GM23338 (cell line): Measurements from ENCODE around the gene CYP46A1. TPM values are rescaled to one million over a fixed set of nuclear protein-coding genes. Genes with fewer than 3 reads are reported as not detected.

ENCODE experiments used
- ATAC-seq: fragments of 200-7000 bp; cut with Tn5 transposase; 3 replicates; pipeline ENCODE4 v1.9.1; 2020
- DNase-seq: peaks from one replicate; pipeline ENCODE4 v3.0.0-alpha.2; 2015; ENCODE audit warnings: low spot score
- H2AFZ ChIP-seq: fragments of 200-600 bp; sonication (generic); 2 replicates; pipeline ENCODE4 v1.8.0; 2016; ENCODE audit warnings: antibody characterized with exemption, mild to moderate bottlenecking, moderate library complexity
- H3F3A ChIP-seq: fragments of 200-600 bp; sonication (generic); replicated peaks from 2 replicates; pipeline ENCODE4 v1.8.0; 2017; ENCODE audit warnings: antibody characterized with exemption, mixed run types, low read depth
- H3K27ac ChIP-seq: fragments of 200-600 bp; sonication (generic); 2 replicates; pipeline ENCODE4 v1.6.1; 2016; ENCODE audit warnings: low read depth
- H3K27me3 ChIP-seq: fragments of 200-600 bp; sonication (generic); 2 replicates; pipeline ENCODE4 v1.8.0; 2016; ENCODE audit warnings: mild to moderate bottlenecking, mixed run types, moderate library complexity; ENCODE audit not compliant: insufficient read depth
- H3K36me3 ChIP-seq: fragments of 200-600 bp; sonication (generic); 2 replicates; pipeline ENCODE4 v1.8.0; 2016; ENCODE audit warnings: mild to moderate bottlenecking; ENCODE audit not compliant: insufficient read depth
- H3K4me1 ChIP-seq: fragments of 200-600 bp; sonication (generic); 2 replicates; pipeline ENCODE4 v1.8.0; 2016; ENCODE audit warnings: mild to moderate bottlenecking, moderate library complexity; ENCODE audit not compliant: insufficient read depth
- H3K4me2 ChIP-seq: fragments of 200-600 bp; sonication (generic); 2 replicates; pipeline ENCODE4 v1.7.1; 2017; ENCODE audit warnings: mixed run types
- H3K4me3 ChIP-seq: fragments of 200-600 bp; sonication (generic); 2 replicates; pipeline ENCODE4 v1.6.1; 2016; ENCODE audit warnings: mixed run types
- H3K79me2 ChIP-seq: fragments of 200-600 bp; sonication (generic); replicated peaks from 2 replicates; pipeline ENCODE4 v1.8.0; 2017; ENCODE audit warnings: mild to moderate bottlenecking; ENCODE audit not compliant: insufficient read depth
- H3K9me2 ChIP-seq: fragments of 200-600 bp; sonication (generic); 2 replicates; pipeline ENCODE4 v1.8.0; 2017; ENCODE audit not compliant: insufficient read depth
- H4K20me1 ChIP-seq: fragments of 200-600 bp; sonication (generic); replicated peaks from 2 replicates; pipeline ENCODE4 v1.8.0; 2017; ENCODE audit warnings: mild to moderate bottlenecking; ENCODE audit not compliant: insufficient read depth
- H3K27ac Mint-ChIP-seq: 2 replicates; pipeline ENCODE4 v1.8.0; 2020; ENCODE audit warnings: inconsistent platforms, mild to moderate bottlenecking, moderate library complexity, mixed read lengths
- H3K27me3 Mint-ChIP-seq: 3 replicates; pipeline ENCODE4 v1.8.0; 2022; ENCODE audit warnings: low read depth, mild to moderate bottlenecking, moderate library complexity, mixed read lengths, inconsistent platforms; ENCODE audit not compliant: insufficient read depth, poor library complexity
- H3K36me3 Mint-ChIP-seq: 3 replicates; pipeline ENCODE4 v1.8.0; 2021; ENCODE audit warnings: low read depth, mild to moderate bottlenecking, inconsistent platforms, moderate library complexity, mixed read lengths
- H3K4me1 Mint-ChIP-seq: 3 replicates; pipeline ENCODE4 v1.8.0; 2020; ENCODE audit warnings: mild to moderate bottlenecking, inconsistent platforms, mixed read lengths
- H3K4me3 Mint-ChIP-seq: 3 replicates; pipeline ENCODE4 v1.8.0; 2021; ENCODE audit warnings: moderate library complexity, mild to moderate bottlenecking, inconsistent platforms, mixed read lengths
- H3K9me3 Mint-ChIP-seq: 3 replicates; pipeline ENCODE4 v1.8.0; 2020; ENCODE audit warnings: moderate library complexity, mild to moderate bottlenecking, inconsistent platforms, mixed read lengths
- CREB1 ChIP-seq: fragments of 250-450 bp; sonication (Bioruptor Pico); IDR thresholded peaks from 2 replicates; pipeline ENCODE4 v1.5.0; 2020; ENCODE audit warnings: low read depth, mild to moderate bottlenecking, moderate library complexity
- EZH2 ChIP-seq: fragments of 200-600 bp; sonication (generic); IDR thresholded peaks from one replicate; pipeline ENCODE4 v1.8.0; 2017; ENCODE audit warnings: antibody characterized with exemption, mild to moderate bottlenecking, low read depth; ENCODE audit not compliant: unreplicated experiment
- EZH2phosphoT487 ChIP-seq: fragments of 200-600 bp; sonication (generic); IDR thresholded peaks from one replicate; pipeline ENCODE4 v1.8.1; 2018; ENCODE audit warnings: antibody characterized with exemption; ENCODE audit not compliant: unreplicated experiment
- JUNB ChIP-seq: IDR thresholded peaks from one replicate; pipeline ENCODE4 v1.6.1; 2016; ENCODE audit warnings: antibody characterized with exemption; ENCODE audit not compliant: unreplicated experiment
- NANOG ChIP-seq: IDR thresholded peaks from 2 replicates; pipeline ENCODE4 v1.6.1; 2016; ENCODE audit warnings: antibody characterized with exemption, borderline replicate concordance
- POLR2AphosphoS5 ChIP-seq: IDR thresholded peaks from 2 replicates; pipeline ENCODE4 v1.6.1; 2016; ENCODE audit warnings: antibody characterized with exemption, low read depth
- STAT1 ChIP-seq: IDR thresholded peaks from one replicate; pipeline ENCODE4 v1.6.1; 2016; ENCODE audit warnings: antibody characterized with exemption; ENCODE audit not compliant: unreplicated experiment
- ZNF114 ChIP-seq: fragments of 250-450 bp; sonication (Bioruptor Pico); IDR thresholded peaks from 2 replicates; pipeline ENCODE4 v1.5.0; 2020; ENCODE audit warnings: mild to moderate bottlenecking, moderate library complexity
- ZNF331 ChIP-seq: fragments of 250-450 bp; sonication (Bioruptor Pico); IDR thresholded peaks from 2 replicates; pipeline ENCODE4 v1.5.0; 2020; ENCODE audit warnings: low read depth, mild to moderate bottlenecking, moderate library complexity
- polyA plus RNA-seq: library from polyadenylated mRNA; unstranded; fragments of >200 nt; fragmentation: Nextera tagmentation; extraction: Ambion mirVana; gene quantifications from 2 replicates; pipeline ENCODE4 v1.2.1, GENCODE V29; 2016
- total RNA-seq: library from RNA; depleted of rRNA; stranded (reverse); fragments of >200 nt; shearing (Covaris generic); gene quantifications from 2 replicates; pipeline ENCODE4 v1.2.3, GENCODE V29; 2014
- TF ChIP-seq, protein P1 (sequence below): IDR thresholded peaks from 2 replicates; pipeline ENCODE4 v1.6.1; 2016; ENCODE audit warnings: antibody characterized with exemption
- TF ChIP-seq, protein P2 (sequence below): IDR thresholded peaks from one replicate; pipeline ENCODE4 v1.6.1; 2018; ENCODE audit warnings: antibody characterized with exemption; ENCODE audit not compliant: unreplicated experiment
- TF ChIP-seq, protein P3 (sequence below): fragments of 250-450 bp; sonication (Bioruptor Pico); IDR thresholded peaks from 2 replicates; pipeline ENCODE4 v1.5.0; 2020; ENCODE audit warnings: mild to moderate bottlenecking, moderate library complexity
- TF ChIP-seq, protein P4 (sequence below), 2 experiments: fragments of 200-600 bp in 1 of 2; sonication (generic) in 1 of 2; conservative IDR thresholded peaks; 2 replicates each; pipeline versions ENCODE4 v1.5.1 to v1.6.1; 2016 to 2017; ENCODE audit warnings: antibody characterized with exemption in 2 of 2, low read depth in 2 of 2, mild to moderate bottlenecking in 2 of 2, moderate library complexity in 1 of 2

CYP46A1 gene
- total and polyA plus RNA-seq, 2 experiments from 2014 or later = 0.59 to 0.66 TPM

DNA sequence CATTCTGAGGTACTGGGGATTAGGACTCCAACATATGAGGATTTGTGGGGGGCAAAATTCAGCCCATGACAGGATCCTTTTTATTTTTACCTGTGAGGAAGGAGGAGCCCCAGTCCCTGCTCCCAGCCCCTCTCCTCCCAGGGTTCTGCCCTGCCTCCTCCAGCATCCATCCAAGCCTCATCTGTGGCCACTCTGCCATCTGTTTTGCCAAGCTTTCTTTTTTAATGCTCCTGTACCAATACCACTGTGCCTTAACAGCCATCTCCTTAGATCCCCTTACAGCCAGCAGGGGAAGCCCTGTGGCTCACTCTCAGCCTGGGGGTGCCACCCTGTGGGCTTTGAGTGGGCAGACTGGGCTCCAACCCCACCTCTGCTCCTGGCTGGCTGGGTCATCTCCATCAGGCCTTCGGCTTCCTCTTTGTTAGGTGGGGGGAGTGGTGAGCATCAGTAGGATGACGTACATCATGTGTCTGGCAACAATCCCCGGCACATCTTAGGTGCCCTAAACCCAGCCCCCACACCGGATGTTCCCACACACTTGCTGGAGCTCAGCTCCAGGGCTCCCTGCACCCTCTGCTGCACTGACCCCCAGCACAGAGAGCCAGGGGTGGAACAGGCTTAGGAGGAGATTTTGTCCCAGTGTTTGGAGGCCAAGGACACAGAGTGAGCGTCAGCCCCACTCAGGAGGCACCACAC is 40.2 kb downstream of the CYP46A1 start:
- Mint-ChIP-seq H3K4me3 (no peak overlapping the region), H3K9me3 (no peaks in the 10 kb centered on the region), H3K36me3 (no peaks in the 10 kb centered on the region), H3K4me1 (peaks cover 2% of the 10 kb centered on the region; the same call in 1 of the 3 replicates), H3K27me3 (peaks cover 14% of the 10 kb centered on the region), H3K27ac (no peak overlapping the region)
- Histone ChIP-seq H3K27ac (no peak overlapping the region), H2AFZ (no peak overlapping the region), H3F3A (no peaks in the 10 kb centered on the region), H3K4me1 (no peaks in the 10 kb centered on the region), H3K4me3 (no peak overlapping the region), H3K79me2 (no peaks in the 10 kb centered on the region), H4K20me1 (no peaks in the 10 kb centered on the region), H3K4me2 (no peak overlapping the region), H3K27me3 (no peaks in the 10 kb centered on the region), H3K36me3 (no peaks in the 10 kb centered on the region), H3K9me2 (no peaks in the 10 kb centered on the region)
- ATAC-seq (no peak), DNase-seq (no peak)
- TF ChIP-seq, protein P1, sequence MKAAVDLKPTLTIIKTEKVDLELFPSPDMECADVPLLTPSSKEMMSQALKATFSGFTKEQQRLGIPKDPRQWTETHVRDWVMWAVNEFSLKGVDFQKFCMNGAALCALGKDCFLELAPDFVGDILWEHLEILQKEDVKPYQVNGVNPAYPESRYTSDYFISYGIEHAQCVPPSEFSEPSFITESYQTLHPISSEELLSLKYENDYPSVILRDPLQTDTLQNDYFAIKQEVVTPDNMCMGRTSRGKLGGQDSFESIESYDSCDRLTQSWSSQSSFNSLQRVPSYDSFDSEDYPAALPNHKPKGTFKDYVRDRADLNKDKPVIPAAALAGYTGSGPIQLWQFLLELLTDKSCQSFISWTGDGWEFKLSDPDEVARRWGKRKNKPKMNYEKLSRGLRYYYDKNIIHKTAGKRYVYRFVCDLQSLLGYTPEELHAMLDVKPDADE = no peak
- TF ChIP-seq STAT1 (no peak), POLR2AphosphoS5 (no peak), EZH2phosphoT487 (no peak), NANOG (no peak), JUNB (no peak), EZH2 (no peak), CREB1 (CRISPR knock-in tag) (no peak), ZNF331 (CRISPR knock-in tag) (no peak), ZNF114 (CRISPR knock-in tag) (no peak)
- TF ChIP-seq, protein P2, sequence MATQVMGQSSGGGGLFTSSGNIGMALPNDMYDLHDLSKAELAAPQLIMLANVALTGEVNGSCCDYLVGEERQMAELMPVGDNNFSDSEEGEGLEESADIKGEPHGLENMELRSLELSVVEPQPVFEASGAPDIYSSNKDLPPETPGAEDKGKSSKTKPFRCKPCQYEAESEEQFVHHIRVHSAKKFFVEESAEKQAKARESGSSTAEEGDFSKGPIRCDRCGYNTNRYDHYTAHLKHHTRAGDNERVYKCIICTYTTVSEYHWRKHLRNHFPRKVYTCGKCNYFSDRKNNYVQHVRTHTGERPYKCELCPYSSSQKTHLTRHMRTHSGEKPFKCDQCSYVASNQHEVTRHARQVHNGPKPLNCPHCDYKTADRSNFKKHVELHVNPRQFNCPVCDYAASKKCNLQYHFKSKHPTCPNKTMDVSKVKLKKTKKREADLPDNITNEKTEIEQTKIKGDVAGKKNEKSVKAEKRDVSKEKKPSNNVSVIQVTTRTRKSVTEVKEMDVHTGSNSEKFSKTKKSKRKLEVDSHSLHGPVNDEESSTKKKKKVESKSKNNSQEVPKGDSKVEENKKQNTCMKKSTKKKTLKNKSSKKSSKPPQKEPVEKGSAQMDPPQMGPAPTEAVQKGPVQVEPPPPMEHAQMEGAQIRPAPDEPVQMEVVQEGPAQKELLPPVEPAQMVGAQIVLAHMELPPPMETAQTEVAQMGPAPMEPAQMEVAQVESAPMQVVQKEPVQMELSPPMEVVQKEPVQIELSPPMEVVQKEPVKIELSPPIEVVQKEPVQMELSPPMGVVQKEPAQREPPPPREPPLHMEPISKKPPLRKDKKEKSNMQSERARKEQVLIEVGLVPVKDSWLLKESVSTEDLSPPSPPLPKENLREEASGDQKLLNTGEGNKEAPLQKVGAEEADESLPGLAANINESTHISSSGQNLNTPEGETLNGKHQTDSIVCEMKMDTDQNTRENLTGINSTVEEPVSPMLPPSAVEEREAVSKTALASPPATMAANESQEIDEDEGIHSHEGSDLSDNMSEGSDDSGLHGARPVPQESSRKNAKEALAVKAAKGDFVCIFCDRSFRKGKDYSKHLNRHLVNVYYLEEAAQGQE = no peak
- TF ChIP-seq, protein P3, sequence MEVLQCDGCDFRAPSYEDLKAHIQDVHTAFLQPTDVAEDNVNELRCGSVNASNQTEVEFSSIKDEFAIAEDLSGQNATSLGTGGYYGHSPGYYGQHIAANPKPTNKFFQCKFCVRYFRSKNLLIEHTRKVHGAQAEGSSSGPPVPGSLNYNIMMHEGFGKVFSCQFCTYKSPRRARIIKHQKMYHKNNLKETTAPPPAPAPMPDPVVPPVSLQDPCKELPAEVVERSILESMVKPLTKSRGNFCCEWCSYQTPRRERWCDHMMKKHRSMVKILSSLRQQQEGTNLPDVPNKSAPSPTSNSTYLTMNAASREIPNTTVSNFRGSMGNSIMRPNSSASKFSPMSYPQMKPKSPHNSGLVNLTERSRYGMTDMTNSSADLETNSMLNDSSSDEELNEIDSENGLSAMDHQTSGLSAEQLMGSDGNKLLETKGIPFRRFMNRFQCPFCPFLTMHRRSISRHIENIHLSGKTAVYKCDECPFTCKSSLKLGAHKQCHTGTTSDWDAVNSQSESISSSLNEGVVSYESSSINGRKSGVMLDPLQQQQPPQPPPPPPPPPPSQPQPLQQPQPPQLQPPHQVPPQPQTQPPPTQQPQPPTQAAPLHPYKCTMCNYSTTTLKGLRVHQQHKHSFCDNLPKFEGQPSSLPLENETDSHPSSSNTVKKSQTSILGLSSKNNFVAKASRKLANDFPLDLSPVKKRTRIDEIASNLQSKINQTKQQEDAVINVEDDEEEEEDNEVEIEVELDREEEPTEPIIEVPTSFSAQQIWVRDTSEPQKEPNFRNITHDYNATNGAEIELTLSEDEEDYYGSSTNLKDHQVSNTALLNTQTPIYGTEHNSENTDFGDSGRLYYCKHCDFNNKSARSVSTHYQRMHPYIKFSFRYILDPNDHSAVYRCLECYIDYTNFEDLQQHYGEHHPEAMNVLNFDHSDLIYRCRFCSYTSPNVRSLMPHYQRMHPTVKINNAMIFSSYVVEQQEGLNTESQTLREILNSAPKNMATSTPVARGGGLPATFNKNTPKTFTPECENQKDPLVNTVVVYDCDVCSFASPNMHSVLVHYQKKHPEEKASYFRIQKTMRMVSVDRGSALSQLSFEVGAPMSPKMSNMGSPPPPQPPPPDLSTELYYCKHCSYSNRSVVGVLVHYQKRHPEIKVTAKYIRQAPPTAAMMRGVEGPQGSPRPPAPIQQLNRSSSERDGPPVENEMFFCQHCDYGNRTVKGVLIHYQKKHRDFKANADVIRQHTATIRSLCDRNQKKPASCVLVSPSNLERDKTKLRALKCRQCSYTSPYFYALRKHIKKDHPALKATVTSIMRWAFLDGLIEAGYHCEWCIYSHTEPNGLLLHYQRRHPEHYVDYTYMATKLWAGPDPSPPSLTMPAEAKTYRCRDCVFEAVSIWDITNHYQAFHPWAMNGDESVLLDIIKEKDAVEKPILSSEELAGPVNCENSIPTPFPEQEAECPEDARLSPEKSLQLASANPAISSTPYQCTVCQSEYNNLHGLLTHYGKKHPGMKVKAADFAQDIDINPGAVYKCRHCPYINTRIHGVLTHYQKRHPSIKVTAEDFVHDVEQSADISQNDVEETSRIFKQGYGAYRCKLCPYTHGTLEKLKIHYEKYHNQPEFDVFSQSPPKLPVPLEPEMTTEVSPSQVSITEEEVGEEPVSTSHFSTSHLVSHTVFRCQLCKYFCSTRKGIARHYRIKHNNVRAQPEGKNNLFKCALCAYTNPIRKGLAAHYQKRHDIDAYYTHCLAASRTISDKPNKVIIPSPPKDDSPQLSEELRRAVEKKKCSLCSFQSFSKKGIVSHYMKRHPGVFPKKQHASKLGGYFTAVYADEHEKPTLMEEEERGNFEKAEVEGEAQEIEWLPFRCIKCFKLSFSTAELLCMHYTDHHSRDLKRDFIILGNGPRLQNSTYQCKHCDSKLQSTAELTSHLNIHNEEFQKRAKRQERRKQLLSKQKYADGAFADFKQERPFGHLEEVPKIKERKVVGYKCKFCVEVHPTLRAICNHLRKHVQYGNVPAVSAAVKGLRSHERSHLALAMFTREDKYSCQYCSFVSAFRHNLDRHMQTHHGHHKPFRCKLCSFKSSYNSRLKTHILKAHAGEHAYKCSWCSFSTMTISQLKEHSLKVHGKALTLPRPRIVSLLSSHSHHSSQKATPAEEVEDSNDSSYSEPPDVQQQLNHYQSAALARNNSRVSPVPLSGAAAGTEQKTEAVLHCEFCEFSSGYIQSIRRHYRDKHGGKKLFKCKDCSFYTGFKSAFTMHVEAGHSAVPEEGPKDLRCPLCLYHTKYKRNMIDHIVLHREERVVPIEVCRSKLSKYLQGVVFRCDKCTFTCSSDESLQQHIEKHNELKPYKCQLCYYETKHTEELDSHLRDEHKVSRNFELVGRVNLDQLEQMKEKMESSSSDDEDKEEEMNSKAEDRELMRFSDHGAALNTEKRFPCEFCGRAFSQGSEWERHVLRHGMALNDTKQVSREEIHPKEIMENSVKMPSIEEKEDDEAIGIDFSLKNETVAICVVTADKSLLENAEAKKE (CRISPR knock-in tag) = no peak
- TF ChIP-seq, protein P4, sequence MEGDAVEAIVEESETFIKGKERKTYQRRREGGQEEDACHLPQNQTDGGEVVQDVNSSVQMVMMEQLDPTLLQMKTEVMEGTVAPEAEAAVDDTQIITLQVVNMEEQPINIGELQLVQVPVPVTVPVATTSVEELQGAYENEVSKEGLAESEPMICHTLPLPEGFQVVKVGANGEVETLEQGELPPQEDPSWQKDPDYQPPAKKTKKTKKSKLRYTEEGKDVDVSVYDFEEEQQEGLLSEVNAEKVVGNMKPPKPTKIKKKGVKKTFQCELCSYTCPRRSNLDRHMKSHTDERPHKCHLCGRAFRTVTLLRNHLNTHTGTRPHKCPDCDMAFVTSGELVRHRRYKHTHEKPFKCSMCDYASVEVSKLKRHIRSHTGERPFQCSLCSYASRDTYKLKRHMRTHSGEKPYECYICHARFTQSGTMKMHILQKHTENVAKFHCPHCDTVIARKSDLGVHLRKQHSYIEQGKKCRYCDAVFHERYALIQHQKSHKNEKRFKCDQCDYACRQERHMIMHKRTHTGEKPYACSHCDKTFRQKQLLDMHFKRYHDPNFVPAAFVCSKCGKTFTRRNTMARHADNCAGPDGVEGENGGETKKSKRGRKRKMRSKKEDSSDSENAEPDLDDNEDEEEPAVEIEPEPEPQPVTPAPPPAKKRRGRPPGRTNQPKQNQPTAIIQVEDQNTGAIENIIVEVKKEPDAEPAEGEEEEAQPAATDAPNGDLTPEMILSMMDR (conservative IDR thresholded peaks at IDR 0.05; ENCODE audit: low read depth in 2 of 2) = no peak; a peak in 1 of 4 replicates
